LNCaP clone FGC (cell line): ENCODE measurements around the gene HOXB3.
"Not testable (repeated sequence)": the region's sequence is repeated elsewhere in the genome, so short reads cannot be mapped to it uniquely, and the experiment has no call there.

Source experiments
- DNase-seq: peaks from one replicate; pipeline ENCODE4 v3.0.0-alpha.2; 2011; ENCODE audit warnings: low read depth
- H3K4me3 ChIP-seq: 2 replicates; pipeline ENCODE4 v1.5.1; 2011; ENCODE audit warnings: mild to moderate bottlenecking, low read depth, low read length, control low read depth
- TF ChIP-seq, protein P1 (sequence below): IDR thresholded peaks from 2 replicates; pipeline ENCODE4 v1.5.1; 2012; ENCODE audit warnings: mild to moderate bottlenecking; ENCODE audit not compliant: control insufficient read depth, insufficient read depth; ENCODE audit errors: extremely low read depth

The HOXB3 gene

DNA sequence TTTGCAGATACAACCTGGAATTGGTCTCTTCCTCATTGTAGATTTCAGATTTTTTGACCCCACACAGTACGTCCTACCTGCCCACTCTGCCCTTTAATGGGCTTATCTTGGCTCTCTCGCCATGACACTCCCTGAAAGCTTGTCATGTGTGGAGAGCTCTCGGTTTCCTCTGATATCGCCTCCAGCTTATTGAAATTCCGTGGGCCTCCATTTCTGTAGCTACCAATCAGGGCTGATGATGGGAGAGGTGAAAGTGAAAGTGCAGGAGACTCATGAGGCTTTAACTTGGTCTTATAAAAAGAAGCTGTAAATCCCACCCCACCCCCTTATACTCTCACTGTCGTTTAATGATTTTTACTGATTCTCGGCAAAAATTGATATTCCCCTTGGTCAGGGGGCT is 76.9 kb downstream of the HOXB3 start:
- no peak overlapping the region for H3K4me3 ChIP-seq
- TF ChIP-seq, protein P1, sequence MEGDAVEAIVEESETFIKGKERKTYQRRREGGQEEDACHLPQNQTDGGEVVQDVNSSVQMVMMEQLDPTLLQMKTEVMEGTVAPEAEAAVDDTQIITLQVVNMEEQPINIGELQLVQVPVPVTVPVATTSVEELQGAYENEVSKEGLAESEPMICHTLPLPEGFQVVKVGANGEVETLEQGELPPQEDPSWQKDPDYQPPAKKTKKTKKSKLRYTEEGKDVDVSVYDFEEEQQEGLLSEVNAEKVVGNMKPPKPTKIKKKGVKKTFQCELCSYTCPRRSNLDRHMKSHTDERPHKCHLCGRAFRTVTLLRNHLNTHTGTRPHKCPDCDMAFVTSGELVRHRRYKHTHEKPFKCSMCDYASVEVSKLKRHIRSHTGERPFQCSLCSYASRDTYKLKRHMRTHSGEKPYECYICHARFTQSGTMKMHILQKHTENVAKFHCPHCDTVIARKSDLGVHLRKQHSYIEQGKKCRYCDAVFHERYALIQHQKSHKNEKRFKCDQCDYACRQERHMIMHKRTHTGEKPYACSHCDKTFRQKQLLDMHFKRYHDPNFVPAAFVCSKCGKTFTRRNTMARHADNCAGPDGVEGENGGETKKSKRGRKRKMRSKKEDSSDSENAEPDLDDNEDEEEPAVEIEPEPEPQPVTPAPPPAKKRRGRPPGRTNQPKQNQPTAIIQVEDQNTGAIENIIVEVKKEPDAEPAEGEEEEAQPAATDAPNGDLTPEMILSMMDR, result no peak
- DNase-seq, result no peak

DNA sequence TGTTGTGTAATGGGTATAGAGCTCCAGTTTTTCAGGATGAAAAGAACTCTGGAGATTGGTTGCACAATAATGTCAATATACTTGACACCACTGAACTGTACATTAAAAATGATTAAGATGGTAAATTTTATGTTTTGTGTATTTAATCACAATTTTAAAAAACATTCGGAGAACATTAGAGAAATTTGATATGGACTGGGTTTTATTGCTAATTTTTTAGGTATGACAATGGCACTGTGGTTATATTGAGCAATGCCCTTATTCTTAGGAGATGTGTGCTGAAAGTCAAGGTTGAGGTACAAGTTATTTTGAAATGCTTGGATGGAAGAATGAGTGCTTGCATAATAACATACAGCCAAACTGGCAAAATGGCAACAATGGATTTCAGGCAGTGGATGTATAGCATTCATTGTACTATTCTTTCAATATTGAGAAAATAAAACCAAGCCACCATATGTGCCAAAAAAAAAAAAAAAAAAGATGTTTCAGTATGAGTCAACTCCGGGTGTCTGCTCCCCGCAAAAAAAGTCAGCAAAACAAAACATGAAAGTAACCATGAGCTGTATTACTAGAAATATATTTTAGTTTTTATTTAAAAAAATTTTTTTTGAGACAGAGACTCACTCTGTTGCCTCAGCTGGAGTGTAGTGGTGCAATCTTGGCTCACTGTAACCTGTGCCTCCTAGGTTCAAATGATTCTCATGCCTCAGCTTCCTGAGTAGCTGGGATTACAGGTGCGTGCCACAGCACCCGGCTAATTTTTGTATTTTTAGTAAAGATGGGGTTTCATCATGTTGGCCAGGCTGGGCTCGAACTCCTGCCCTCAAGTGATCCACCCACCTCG is 79.1 kb downstream of the HOXB3 start:
- no peak for DNase-seq
- TF ChIP-seq, protein P1, result no peak
- no peak overlapping the region for H3K4me3 ChIP-seq

DNA sequence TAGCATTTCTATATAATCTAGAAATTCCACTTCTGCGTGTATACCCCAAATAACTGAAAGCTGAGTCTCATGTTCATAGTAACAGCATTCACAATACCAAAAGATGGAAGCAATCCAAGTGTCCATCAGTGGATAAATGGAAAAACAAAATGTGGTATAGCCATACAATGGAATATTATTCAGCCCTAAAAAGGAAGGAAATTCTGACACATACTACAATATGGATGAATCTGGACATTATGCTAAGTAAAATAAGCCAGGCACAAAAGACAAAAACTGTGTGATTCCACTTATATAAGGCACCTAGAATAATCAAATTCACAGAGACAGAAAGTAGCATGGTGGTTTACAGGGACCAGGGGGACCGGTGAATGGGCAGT is 79.7 kb downstream of the HOXB3 start:
- no peak for DNase-seq
- H3K4me3 ChIP-seq, result no peak overlapping the region
- TF ChIP-seq, protein P1, result no peak

DNA sequence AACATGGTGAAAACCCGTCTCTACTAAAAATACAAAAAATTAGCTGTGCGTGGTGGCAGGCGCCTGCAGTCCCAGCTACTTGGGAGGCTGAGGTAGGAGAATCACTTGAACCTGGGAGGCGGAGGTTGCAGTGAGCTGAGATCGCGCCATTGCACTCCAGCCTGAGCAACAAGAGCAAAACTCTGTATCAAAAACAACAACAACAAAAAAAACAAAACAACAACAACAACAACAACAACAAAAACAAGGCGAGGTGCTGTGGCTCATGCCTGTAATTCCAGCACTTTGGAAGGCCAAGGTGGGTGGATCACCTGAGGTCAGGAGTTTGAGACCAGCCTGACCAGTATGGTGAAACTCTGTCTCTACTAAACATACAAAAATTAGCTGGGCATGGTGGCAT is 80.3 kb downstream of the HOXB3 start:
- not testable (repeated sequence) for DNase-seq, H3K4me3 ChIP-seq

DNA sequence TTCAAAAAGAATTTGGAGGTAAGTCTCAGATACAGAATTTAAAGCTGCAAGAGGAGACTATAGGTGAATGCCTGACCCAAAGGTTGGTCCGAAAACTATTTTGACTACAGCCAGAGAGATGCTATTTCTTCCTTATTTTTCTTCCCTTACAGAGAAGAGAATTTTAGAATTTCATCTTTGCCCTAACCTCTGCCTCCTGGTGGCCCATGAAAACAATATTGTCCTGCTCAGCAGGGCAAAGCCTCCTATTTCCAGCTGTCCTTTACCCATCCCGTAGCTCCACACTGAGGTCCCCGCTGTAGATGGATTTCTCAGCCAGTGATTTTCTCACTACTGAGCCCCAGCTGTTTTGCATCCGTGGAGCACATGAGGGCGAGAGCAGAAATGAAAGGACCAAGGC is 83.8 kb downstream of the HOXB3 start:
- no peak overlapping the region for H3K4me3 ChIP-seq
- TF ChIP-seq, protein P1, result no peak
- DNase-seq, result no peak

DNA sequence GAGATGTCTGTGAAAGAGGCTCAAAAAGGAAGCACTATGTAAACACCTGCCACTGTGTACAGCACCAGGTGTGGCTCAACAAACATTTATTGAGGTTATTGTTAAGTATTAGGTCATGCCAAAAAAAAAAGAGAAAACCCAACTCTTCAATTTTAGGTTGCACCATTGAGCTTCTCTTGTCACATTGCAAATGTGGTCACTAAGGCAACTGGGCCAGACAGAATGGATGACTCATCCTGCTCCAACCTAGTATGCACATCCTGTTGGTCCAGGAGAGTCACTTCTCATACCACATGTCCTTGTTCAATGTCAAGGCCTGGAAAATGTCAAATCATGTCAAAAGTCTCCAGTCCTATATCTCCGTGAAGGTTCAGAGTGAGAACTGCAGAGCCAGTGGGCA is 84.3 kb downstream of the HOXB3 start:
- TF ChIP-seq, protein P1, result no peak
- no peak overlapping the region for H3K4me3 ChIP-seq
- DNase-seq, result peak; percentile 42

DNA sequence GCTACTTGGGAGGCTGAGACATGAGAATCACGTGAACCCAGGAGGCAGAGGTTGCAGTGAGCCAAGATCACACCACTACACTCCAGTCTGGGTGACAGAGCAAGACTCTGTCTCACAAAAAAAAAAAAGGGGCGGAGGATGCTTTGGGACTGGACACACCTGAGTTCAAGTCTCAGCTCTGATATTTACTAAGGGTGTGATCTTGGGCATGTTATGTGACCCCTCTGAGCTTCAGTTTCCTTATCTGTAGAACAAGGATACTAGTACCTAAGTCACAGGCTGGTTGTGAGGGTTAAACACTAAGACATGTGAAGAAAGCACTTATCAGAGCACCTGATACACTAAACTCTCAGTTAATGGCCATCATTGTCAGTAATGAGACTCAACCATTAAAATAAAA is 85.1 kb downstream of the HOXB3 start:
- TF ChIP-seq, protein P1, result no peak

More for the DNA sequence above, 85.1 kb downstream of the HOXB3 start:
- no peak for DNase-seq
- no peak overlapping the region for H3K4me3 ChIP-seq
